Astrocyte (in vitro differentiated cells and primary cell): ENCODE data around the gene NADK.

Experiments used
- CTCF ChIP-seq: IDR thresholded peaks from 2 replicates; pipeline ENCODE4 v1.5.1; 2011; ENCODE audit warnings: low read depth, mild to moderate bottlenecking, inconsistent platforms, low read length, moderate library complexity; ENCODE audit not compliant: insufficient read depth
- EZH2 ChIP-seq: IDR thresholded peaks from 2 replicates; pipeline ENCODE4 v1.6.1; 2012; ENCODE audit warnings: mild to moderate bottlenecking, low read length, inconsistent platforms; ENCODE audit not compliant: insufficient read depth

GRCh38 chr1:1779320-1779675 lies 1.0 kb upstream of the NADK start:
- TF ChIP-seq CTCF (no peak), EZH2 (no peak)
